Measurements from ENCODE around the gene CERS6.

DNA sequence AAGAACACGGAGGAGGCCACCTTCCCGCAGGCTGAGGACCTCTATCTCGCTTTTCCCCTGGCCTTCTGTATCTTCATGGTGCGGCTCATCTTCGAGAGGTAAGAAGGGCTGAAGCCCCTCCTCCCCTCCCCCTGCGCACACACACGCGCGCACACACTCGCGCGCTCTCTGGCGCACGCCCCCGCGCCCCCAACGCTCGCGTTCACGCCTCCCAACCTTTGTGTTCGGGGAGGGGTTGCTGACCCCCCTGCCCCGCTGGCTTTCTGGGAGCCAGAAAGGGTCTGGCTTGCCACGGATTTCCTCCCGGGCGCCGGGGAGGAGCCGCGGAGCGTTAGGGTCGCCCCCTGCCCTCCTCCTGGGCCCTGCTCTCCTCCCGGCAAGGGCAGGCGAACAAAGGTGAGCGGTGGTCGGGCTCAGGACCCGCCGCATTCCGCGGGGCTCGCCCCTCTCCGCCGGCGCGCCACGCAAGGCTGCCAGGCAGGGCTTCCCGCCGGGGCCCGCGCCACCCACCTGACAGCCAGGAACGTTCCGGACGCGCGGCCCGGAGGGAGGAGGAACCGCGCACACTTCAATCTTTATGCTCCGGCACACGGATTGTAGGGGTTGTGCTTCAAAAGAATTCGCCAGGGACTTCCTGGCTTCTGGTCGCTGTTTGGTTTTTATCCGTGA is 583 bp downstream of the CERS6 start:
- TF ChIP-seq, protein P1, sequence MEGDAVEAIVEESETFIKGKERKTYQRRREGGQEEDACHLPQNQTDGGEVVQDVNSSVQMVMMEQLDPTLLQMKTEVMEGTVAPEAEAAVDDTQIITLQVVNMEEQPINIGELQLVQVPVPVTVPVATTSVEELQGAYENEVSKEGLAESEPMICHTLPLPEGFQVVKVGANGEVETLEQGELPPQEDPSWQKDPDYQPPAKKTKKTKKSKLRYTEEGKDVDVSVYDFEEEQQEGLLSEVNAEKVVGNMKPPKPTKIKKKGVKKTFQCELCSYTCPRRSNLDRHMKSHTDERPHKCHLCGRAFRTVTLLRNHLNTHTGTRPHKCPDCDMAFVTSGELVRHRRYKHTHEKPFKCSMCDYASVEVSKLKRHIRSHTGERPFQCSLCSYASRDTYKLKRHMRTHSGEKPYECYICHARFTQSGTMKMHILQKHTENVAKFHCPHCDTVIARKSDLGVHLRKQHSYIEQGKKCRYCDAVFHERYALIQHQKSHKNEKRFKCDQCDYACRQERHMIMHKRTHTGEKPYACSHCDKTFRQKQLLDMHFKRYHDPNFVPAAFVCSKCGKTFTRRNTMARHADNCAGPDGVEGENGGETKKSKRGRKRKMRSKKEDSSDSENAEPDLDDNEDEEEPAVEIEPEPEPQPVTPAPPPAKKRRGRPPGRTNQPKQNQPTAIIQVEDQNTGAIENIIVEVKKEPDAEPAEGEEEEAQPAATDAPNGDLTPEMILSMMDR (conservative IDR thresholded peaks at IDR 0.05 in 1 of 2, IDR thresholded peaks at IDR 0.05 in 1 of 2; ENCODE audit: extremely low read depth in 1 of 2, insufficient read depth in 1 of 2, low read depth in 1 of 2, low read length in 2 of 2), result no peak
- TF ChIP-seq EZH2 (IDR thresholded peaks at IDR 0.05; ENCODE audit: borderline replicate concordance, low read length), result no peak

Measured in mammary epithelial cell (primary cell).